Sigmoid colon (tissue), 7 donors: ENCODE data around the gene F10. TPM values are rescaled to one million over a fixed set of nuclear protein-coding genes. Genes with fewer than 3 reads are reported as not detected.

Experiments
- DNase-seq: peaks from one replicate; pipeline ENCODE4 v3.0.0-alpha.2; 2019
- H3K27ac ChIP-seq, 4 donors: fragments of 200-600 bp; sonication (generic); one replicate each; pipeline ENCODE4 v1.5.1; 2016 to 2019; ENCODE audit warnings: mild to moderate bottlenecking in 1 of 4
- H3K27me3 ChIP-seq, 3 donors: fragments of 200-600 bp; sonication (generic); one replicate each; pipeline ENCODE4 v1.5.1; 2019; ENCODE audit warnings: mild to moderate bottlenecking in 1 of 3
- H3K36me3 ChIP-seq, 4 donors: fragments of 200-600 bp; sonication (generic); one replicate each; pipeline ENCODE4 v1.5.1; 2016 to 2019
- H3K4me1 ChIP-seq, 4 donors: fragments of 200-600 bp; sonication (generic); one replicate each; pipeline ENCODE4 v1.5.1; 2017 to 2019
- H3K4me3 ChIP-seq, 4 donors: fragments of 200-600 bp; sonication (generic); one replicate each; pipeline ENCODE4 v1.5.1; 2017 to 2019; ENCODE audit warnings: mild to moderate bottlenecking in 2 of 4, moderate library complexity in 1 of 4
- H3K9me3 ChIP-seq, 4 donors: fragments of 200-600 bp in 3 of 4; sonication (generic) in 3 of 4; one replicate each; pipeline versions ENCODE4 v1.5.1 to v1.6.1; 2013 to 2019
- CTCF ChIP-seq, 4 experiments: fragments of 450-650 bp in 3 of 4; fragments of 200-600 bp in 1 of 4; IDR thresholded peaks; one replicate each; pipeline ENCODE4 v1.5.1; 2016 to 2019; ENCODE audit warnings: antibody characterized with exemption in 4 of 4, mild to moderate bottlenecking in 3 of 4, moderate library complexity in 2 of 4
- EP300 ChIP-seq, 4 donors: sonication (generic); formaldehyde crosslinking; IDR thresholded peaks; one replicate each; pipeline ENCODE4 v1.6.1; 2017; ENCODE audit warnings: antibody characterized with exemption in 4 of 4
- POLR2A ChIP-seq, 2 donors: fragments of 450-650 bp; IDR thresholded peaks; one replicate each; pipeline ENCODE4 v1.6.1; 2016; ENCODE audit warnings: antibody characterized with exemption in 2 of 2, mild to moderate bottlenecking in 2 of 2, moderate library complexity in 2 of 2
- POLR2AphosphoS5 ChIP-seq, 4 donors: sonication (generic); formaldehyde crosslinking; IDR thresholded peaks; one replicate each; pipeline ENCODE4 v1.6.1; 2017; ENCODE audit warnings: antibody characterized with exemption in 4 of 4
- WGBS, 2 donors: extraction: QIAGEN DNeasy Blood & Tissue Kit; methylation state at CpG; one replicate each; pipeline ENCODE4 v1.1.7; 2013; 5-methylcytosine and 5-hydroxymethylcytosine counted together
- intact Hi-C: fragments of 100-400 bp; cut with DNase I; formaldehyde crosslinking; loops from one replicate; pipeline ENCODE4 v1.15.1; 2023
- polyA plus RNA-seq, 3 donors: library from polyadenylated mRNA; stranded (reverse); fragments of 200-250 nt; gene quantifications; one replicate each; pipeline ENCODE4 v1.2.3, GENCODE V29; 2013
- total RNA-seq, 4 donors: library from RNA; depleted of rRNA; stranded (reverse); fragments of >200 nt; gene quantifications; one replicate each; pipeline ENCODE4 v1.1.0, GENCODE V29; 2016
- donor health status: healthy with polysubstance abuse.
- donor health status: Bipolar disorder and iron deficiency.
- donor health status: healthy.

The F10 gene
- total and polyA plus RNA-seq, 7 donors, result 2.4 to 10.0 (median 4.9) TPM; not detected in 1

GRCh38 chr13:113184568-113185440 is 62.2 kb downstream of the F10 start:
- 76 to 90% methylated on average over 22 of the region's 22 CpGs for WGBS, 2 donors
- Histone ChIP-seq H3K4me3 (no peak overlapping the region), H3K4me1 (no peaks in the 10 kb centered on the region), H3K9me3 (no peaks in the 10 kb centered on the region), H3K36me3 (peaks cover 5 to 83% (median 38%) of the 10 kb centered on the region in 4 donors), H3K27me3 (no peaks in the 10 kb centered on the region), H3K27ac (no peak overlapping the region)
- intact Hi-C loops, result no loop called here
- TF ChIP-seq CTCF (IDR thresholded peaks at IDR 0.05) (no peak), EP300 (IDR thresholded peaks at IDR 0.05) (no peak), POLR2AphosphoS5 (IDR thresholded peaks at IDR 0.05) (no peak), POLR2A (IDR thresholded peaks at IDR 0.05) (no peak)
- no peak for DNase-seq

GRCh38 chr13:113186061-113186900 is 63.7 kb downstream of the F10 start:
- Histone ChIP-seq H3K27me3 (no peaks in the 10 kb centered on the region), H3K36me3 (peaks cover 0 to 83% (median 29%) of the 10 kb centered on the region in 4 donors), H3K4me3 (no peak overlapping the region), H3K9me3 (no peaks in the 10 kb centered on the region), H3K27ac (peak overlapping the region in 1 of 4 donors; percentile 61), H3K4me1 (no peaks in the 10 kb centered on the region)
- DNase-seq, result no peak
- WGBS, 2 donors, result 77 to 79% methylated on average over 13 of the region's 13 CpGs
- TF ChIP-seq CTCF (IDR thresholded peaks at IDR 0.05), result no peak
- TF ChIP-seq POLR2AphosphoS5 (IDR thresholded peaks at IDR 0.05), result no peak
- TF ChIP-seq POLR2A (IDR thresholded peaks at IDR 0.05), result no peak
- no peak for TF ChIP-seq EP300 (IDR thresholded peaks at IDR 0.05)
- intact Hi-C loops, result no loop called here

GRCh38 chr13:113187263-113187669 is 64.7 kb downstream of the F10 start:
- H3K36me3 ChIP-seq, result peaks cover 0 to 84% (median 24%) of the 10 kb centered on the region in 4 donors
- intact Hi-C loops, result no loop called here
- peak; percentile 87 for DNase-seq
- no peaks in the 10 kb centered on the region for H3K9me3 ChIP-seq
- H3K4me3 ChIP-seq, result no peak overlapping the region
- TF ChIP-seq EP300 (IDR thresholded peaks at IDR 0.05) (no peak), POLR2A (IDR thresholded peaks at IDR 0.05) (no peak), POLR2AphosphoS5 (IDR thresholded peaks at IDR 0.05) (peak in 2 of 4 donors; percentile 14 to 55), CTCF (IDR thresholded peaks at IDR 0.05) (no peak)
- H3K4me1 ChIP-seq, result no peaks in the 10 kb centered on the region
- peak overlapping the region in 1 of 4 donors; percentile 61 for H3K27ac ChIP-seq
- no peaks in the 10 kb centered on the region for H3K27me3 ChIP-seq
- 73 to 79% methylated on average over 9 of the region's 9 CpGs for WGBS, 2 donors

GRCh38 chr13:113187883-113188665 is 65.5 kb downstream of the F10 start:
- DNase-seq, result no peak
- TF ChIP-seq EP300 (IDR thresholded peaks at IDR 0.05), result no peak
- no peak for TF ChIP-seq POLR2AphosphoS5 (IDR thresholded peaks at IDR 0.05)
- TF ChIP-seq CTCF (IDR thresholded peaks at IDR 0.05), result no peak
- TF ChIP-seq POLR2A (IDR thresholded peaks at IDR 0.05), result no peak
- 95 to 96% methylated on average over 23 of the region's 23 CpGs for WGBS, 2 donors
- Histone ChIP-seq H3K4me3 (no peak overlapping the region), H3K4me1 (no peaks in the 10 kb centered on the region), H3K36me3 (peaks cover 0 to 84% (median 24%) of the 10 kb centered on the region in 4 donors), H3K27me3 (no peaks in the 10 kb centered on the region), H3K27ac (peak overlapping the region in 2 of 4 donors; percentile 13 to 61), H3K9me3 (no peaks in the 10 kb centered on the region)
- intact Hi-C loops, result no loop called here
